Measurements from ENCODE around the gene PLEKHG3.

GRCh38 chr14:64724578-64724930 is 20.3 kb downstream of the PLEKHG3 start:
- TF ChIP-seq EP300 (IDR thresholded peaks at IDR 0.05) (no peak), CTCF (IDR thresholded peaks at IDR 0.05) (no peak)
